Cortex of kidney (tissue), 1 donor: ENCODE results near the gene SCFD2.

Source experiments
- DNase-seq: peaks from one replicate; lab custom pipeline; 2025; lab: John Stamatoyannopoulos, UW

Gene SCFD2

DNA sequence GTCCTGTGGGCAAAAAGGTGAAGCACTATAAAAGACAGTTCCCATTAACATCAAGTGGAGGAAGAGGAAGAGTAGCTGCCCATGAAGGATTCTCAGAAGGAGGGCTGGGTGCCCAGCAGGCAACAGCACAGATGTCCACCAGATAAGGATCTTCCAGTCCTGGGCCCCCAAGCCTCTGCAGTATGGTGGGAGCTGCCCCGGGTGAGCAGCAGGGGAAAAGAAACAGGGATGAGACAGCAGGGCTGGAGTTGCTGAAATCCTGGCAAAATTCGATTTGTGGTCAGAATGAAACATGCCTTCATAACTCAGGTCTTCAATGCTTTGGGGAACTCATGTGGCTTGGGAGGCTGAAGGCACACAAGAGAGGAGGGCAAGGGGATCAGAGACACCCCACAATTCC lies 409.2 kb downstream of the SCFD2 start:
- DNase-seq: no peak

DNA sequence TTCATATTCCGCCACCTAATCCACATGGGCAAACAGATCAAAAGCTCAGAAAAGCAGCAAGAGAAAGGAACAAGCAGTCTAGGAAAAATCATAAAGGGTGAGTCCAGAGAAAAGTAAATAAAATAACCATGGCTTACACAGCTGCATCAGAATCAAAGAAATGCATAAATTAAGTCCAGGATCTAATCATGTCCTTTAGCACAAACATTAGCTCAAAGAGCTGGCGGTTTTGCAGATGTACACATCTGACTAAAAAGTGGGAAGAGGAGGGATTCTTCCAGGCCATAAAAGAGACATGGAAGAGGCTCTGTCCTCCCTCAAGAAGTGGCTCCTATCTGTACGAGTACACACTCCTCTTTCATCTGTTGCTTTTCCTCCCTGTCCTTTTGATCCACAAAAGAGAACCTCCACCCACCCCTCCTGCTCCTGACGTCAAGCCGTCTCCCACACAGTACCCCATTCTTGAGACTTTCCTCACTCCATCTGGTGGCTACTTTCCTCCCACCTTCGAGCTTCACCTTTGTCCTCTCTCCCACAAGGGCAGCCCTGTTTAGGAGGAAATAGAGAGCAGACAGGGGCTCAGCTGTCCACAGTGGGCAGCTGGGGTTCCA lies 411.2 kb downstream of the SCFD2 start:
- no peak for DNase-seq

DNA sequence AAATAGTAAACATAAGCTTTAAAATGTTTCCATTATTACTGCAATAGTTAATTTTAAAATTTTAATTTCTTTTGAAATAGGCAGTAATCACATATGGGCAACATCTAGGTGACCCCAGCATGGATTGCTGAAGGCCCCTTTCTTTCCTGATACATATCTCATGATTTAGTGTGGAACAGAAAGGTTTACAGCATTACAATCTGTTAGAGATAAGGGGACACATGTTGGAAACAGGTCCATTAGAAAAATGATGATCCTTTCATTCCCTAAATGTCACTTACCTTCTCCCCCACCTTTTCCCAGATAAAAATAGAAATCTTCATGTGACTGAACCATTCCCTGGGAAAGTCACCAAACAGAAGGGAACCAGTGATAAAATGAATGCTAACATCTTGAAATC lies 413.3 kb downstream of the SCFD2 start:
- no peak for DNase-seq

DNA sequence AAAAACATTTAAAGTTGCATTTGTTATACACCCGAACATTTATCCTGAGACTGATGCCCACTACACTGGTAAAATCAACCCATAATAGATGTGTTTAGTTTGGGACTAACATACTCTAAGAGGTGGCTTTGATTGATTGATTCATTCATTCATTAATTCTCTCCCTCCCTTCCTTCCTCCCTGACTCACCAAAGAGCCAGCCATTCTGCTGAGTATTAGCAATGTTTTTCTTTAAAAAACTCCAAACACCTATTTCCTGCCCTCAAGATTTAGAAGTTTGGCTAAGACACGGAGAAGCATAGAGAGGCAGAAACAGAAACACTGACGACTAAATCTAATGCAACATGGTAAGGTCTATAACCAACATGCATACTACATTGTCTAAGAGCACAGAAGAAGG lies 414.8 kb downstream of the SCFD2 start:
- DNase-seq: no peak

DNA sequence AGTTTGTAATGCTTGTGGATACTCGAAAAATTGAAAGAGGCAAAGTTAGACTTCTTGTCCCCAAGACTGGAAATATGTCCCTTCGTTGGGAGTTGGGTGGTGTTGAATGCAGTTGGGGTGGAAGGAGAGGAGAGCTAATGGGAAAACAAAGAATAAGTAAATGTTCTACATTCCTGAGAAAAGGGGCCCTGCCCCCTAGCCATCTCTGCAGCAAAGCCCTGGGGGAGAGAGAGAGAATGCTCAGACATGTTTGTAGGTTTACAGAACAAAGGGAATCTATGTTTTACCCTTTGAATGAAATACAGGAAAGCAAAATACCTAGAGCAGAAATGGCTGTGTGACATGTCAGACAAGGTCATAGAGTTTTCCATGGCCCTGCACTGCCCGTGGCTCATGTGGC lies 415.6 kb downstream of the SCFD2 start:
- DNase-seq: no peak

DNA sequence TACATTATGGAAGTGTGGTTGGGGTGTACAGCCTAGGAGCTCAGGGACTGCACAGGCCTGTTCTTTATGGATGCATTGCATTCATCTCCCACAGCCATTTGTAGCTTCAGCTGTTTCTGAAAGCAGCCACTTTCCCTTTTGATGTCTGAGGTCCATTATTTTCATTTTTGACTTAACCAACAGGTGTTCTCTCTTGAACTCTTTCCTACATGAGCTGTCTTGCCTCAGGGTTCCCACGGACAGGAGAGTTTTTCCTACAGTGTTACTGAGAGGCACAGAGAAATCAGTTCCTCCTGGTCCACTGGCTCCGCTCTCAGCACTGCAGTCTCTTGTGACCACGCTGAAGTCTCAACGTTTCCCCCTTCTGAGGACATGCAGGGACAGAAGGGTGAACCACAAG lies 416.5 kb downstream of the SCFD2 start:
- no peak for DNase-seq

DNA sequence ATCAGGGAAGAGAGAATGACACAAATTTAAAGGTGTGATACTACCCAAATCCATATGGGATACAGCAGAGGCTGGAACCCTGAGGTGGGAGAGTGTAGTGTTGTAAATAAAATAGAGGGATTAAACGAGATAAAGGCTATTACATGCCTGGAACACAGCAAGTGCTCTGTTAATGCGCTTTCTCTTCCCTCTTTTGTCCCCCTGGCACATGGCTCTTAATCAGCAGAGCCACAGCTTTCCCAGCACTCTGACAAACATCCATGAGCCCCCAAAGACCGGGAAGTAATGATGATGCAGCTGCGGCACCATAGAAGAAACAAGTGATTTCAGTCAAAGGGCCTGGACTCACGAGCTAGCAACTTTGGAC lies 417.8 kb downstream of the SCFD2 start:
- DNase-seq: no peak

DNA sequence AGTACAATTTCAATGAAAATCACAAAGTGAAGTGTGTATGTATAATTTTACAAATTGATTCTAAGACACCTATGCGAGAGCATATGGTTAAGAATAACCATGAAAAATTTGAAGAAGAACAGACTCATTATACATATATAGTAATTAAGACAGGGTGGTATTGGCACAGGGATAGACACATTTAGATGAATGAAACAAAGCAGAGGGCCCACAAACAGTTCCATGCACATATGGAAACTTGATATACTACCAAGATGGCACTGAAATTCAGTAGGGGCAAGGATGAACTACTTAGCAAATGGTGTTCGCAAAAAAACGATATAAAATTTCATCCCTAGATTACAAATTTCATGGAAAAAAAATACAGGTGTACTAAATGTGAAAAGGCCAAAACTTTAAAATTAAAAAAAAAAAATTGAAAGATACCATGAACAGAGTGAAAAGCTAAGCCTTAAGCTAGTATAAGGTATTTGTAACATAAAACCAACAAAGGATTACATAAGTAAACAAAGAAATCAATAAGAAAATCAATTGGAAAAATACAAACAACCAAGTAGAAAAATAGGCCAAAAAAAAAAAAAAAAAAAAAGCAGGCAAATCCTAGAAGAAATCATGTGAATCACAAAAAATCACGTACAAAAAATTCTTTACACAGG lies 418.3 kb downstream of the SCFD2 start:
- no peak for DNase-seq

DNA sequence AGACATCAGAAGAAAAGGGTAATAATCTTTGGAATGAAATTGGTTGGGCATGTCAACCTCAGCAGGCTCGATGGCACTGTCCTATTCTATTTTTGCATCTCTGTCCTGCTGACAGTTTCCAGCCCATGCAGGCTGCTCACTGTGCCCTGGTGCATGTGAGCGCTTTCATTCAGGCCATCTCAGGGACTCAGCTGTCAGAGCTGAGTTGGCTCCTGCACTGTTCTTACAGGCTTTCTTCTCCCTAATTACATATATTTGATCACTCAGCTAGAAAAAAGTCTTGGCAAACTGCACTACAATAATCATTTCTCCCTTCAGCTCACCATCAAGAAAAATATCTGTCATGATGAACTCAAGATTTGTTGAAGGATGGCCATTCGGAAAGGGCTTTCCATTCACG lies 419.0 kb downstream of the SCFD2 start:
- no peak for DNase-seq

DNA sequence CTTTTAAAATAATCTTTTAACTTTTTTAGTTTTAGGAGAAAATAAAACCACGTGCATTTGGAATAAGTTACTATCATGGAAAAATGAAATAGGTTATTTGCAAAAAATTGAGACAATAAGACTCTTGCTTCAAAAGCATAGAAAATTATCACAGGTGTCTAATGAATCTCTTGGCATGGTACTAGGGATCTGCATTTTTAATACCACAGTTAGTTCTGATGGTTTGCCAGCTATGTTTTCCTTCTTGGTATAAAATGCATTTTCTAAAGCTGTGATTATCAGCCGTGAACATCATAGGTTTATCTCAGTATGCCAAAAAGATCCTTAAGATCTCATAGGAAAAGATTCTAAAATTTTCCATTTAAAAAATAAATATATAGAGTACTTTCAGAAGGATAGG lies 419.9 kb downstream of the SCFD2 start:
- DNase-seq: no peak

DNA sequence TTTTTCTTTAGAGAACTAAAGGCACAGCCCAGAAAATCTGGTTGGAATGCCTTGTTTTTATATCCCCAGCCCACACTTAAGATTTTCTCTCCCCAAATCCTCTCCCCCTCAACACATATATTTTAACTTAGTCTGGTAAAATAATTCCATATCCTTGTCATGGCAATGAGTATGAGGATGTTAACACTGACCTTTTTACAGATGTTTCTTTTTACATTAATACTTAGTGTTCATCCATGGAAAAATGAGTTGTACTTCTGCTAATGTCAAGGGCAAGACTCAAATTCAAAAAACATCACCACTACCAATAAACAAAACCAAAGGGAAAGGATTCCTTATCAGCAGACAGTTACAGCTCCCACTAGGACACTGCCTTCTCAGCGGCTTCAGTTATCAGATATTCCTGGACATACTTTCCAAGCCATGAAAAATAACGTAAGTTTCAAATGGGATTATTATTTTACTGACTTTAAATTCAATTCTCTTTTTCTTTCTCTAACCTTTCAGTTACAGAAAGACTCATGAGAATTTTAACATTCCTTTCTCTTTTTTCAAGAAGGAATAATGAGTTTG lies 420.4 kb downstream of the SCFD2 start:
- DNase-seq: no peak

DNA sequence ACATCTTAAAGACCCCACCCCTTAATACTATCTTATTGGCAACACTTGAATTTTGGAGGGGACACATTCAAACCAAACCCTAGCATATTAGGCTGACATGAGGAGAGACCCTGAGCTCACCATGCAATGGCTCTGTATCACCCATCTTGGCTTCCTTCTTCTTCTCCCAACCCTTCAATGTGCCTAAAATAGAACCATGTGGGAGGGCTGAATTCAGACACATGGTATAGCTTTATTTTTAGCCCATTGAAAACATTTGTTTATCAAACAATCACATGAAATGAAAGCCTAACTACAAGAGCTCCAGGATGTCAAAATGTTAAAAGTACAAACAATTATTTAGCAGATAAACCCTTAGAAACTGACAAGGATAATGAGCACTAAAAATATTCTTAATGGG lies 422.2 kb downstream of the SCFD2 start:
- no peak for DNase-seq

DNA sequence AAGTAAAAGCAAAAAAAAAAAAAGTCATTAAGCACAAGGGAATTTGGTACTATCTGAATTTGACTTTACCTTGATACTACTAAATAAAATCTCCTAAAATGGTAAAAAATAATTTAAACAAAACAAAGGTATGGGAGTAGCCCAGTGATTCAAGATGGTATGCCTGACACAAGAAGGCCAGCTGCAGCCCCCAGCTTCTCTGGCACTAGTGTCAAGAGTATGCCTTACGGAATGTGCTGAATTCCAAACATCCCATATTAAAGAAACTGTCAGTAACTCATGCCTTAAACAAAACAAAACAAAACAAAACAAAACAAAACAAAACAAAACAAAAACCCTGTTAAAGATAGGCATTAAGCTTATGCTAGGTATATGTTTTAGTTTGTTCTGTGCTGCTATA lies 422.9 kb downstream of the SCFD2 start:
- DNase-seq: no peak

DNA sequence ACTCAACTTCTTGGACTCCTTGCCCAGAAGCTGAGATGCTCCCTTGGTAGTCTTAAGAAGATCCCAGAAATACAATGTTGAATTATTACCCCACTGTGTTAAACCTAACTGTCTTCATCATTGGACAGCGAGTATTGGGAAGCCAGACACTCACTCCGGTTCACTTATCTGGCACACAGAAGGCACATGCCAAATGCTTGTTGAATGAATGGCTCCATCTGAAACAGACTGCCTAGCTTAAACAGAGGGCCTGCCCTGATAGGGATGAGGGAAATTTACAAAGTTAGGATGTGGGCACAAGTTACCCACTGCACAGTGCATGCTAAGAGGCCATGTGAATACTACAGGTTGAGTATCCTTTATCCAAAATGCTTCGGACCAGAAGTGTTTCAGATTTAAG lies 424.4 kb downstream of the SCFD2 start:
- no peak for DNase-seq

DNA sequence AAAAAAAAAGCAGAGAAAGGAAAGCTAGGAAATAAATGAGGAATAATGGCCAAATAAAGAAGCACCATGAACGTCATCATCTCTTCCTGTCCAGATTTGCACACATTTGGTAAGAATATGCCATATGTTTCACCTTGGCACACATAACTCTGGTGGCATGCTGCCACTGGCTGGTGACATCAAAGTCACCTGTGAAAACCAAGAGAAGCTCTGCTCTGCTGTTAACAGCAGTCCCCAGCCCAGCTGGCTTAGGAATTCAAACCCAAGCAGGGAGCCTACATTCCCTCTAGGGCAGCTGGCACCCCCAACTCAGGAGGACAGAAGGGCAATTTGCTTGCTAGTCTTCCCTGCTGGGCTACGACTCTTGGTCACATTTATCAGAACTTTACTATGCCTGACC lies 426.1 kb downstream of the SCFD2 start:
- no peak for DNase-seq

DNA sequence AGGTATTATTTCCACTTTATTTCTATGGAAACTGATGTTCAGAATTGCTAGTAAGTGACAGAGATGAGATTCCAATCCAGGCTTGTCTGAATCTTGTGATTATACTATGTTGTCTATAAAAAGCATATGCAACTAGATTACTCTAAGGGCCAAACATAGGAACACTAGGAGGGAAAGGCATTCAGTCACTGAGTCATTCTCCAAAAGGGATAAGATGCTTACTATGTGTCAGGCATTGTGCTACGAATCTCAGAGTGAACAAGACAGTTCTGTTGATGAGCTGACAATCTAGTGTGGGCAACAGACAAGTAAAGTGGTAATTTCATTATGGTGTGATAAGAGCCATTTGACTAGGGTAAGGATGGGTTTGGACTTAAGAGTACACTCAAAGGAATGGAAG lies 426.5 kb downstream of the SCFD2 start:
- no peak for DNase-seq

DNA sequence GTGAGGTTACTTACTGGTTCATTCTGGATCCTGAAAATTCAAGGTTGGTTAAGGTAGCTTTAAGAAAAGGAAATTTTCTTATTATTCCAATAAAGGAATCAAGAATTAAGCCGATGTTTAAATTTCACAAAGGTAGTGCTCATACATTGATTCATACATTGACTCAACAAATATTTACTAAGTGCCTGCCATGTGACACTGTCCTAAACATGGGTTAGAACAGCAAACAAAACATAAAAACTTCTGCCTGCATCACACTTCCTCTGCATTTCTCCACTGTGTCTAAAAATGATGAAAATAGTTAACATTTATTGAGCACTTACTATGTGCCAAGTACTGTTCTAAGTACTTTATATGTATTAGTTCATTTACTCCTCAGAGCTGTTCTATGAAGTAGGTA lies 428.0 kb downstream of the SCFD2 start:
- DNase-seq: no peak

DNA sequence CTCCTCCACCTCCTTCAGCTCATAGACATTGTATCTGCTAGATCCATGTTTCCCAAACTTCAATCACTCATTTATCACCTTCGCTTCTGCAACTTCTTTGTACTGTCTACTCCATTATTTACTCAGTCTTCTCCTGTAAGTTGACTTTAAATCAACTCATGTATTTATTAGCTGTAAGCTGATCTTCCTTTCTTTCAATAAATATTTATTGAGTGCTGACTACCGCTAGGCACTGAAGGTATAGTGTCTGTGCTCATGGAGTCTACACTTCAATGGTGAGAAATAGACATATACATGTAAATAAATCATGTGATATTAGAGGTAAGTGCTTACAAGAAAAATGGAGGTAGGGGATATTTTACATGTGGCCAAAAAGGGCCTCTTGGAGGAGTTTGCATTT lies 429.1 kb downstream of the SCFD2 start:
- DNase-seq: no peak

DNA sequence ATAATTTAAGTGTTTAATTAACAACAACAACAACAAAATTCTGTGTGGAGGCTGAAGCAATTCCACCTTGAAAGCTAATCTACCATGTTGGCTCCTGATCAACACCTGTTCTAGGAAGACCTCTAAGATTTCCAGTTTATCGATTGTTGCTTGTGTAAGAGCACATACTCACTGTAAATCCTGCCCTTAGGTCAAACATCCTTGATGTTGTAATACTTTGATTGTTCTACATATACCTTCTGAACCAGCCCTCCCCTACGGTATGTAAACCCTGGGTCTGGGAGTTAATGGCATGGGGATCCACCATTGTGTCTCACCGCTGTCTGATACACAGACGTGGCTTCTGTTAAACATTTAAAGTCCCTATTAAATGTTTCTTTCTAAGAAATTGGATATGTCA lies 430.5 kb downstream of the SCFD2 start:
- no peak for DNase-seq

DNA sequence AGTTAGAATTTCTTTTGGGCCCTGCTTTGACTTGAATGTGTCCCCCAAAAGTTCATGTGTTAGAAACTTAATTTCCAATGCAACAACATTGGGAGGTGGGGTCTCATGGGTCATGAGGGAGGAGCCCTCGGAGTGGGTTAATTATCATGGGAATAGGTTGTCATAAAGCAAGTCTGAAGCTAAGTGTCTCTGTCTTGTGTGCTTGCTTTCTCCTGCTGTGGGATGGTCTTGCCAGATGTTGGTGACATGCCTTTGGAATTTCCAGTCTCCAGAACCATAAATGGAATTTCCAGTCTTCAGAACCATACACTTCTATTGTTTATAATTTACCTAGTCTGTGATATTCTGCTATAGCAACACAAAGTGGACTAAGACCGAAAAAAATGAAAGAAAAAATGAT lies 432.1 kb downstream of the SCFD2 start:
- no peak for DNase-seq

DNA sequence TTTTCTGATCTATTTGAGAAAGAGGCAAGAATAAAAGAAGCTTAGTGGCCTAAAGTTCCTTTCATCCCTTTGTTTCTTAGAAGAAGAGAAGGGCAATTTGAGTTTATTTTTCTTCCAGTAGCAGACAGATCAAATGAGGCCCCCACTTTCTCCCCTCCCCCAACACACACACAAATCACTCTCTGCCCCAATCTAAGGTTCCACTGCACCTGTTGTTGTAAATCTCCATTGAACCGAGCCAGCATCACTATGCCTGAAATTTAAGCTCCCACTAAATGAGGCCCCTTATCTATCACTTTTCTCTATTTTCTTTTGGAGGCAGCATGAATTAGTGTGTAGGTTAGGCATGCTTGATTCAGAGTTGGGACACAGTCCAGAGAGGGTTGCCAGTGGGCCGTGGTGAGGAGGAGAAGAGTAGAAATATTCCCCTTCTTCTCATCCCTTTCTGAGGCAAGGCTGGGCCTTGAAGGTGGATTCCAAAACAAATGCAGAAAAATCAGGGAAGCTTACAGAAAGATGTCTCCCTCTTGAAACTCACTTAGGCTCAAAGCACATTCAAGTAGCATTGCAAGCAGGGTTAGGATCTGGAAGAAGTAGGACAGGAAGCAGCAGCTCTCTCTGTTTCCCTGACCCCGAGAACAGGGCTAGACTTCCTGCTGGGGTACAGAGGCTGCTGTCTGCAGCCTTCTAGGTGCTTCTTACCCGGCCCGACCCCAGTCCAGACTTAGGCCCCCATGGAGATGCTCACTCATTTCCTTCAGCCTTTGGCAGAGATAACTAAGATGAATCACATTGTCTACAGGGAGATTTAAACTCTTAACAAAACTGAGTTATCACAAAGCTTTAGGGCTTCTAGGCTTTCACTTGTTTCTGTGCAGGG lies 433.0 kb downstream of the SCFD2 start:
- DNase-seq: no peak

DNA sequence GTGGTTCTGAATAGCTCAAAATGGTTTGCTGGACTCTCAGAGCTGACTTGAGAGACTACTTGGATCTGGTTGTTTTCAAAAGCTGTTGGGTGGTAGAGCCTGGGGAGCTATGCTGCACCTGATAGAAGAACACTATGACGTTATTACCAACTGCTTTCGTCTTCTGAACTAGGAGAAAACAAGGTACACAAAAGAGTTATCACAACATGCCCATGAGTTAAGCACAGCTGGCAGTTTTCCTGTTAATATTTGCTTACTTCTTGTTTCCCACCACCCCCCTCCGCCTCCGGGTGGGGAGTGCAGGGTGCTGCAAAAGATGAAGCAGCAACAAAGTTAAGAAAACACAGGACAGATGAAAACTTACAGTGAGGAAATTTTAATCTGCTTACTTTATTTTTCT lies 434.6 kb downstream of the SCFD2 start:
- DNase-seq: no peak
